K562 (cell line): ENCODE results near the gene BTN3A1. TPM values are rescaled to one million over a fixed set of nuclear protein-coding genes. Genes with fewer than 3 reads are reported as not detected.
A peak's percentile ranks its signal among the peaks of the same experiment; 100 is the strongest.

Experiments
- E2F4 ChIP-seq: sonication (generic); formaldehyde crosslinking; IDR thresholded peaks from 2 replicates; pipeline ENCODE4 v1.8.0; 2022; ENCODE audit warnings: mild to moderate bottlenecking, low read depth, missing genetic modification reagents
- ELK1 ChIP-seq: sonication (generic); formaldehyde crosslinking; IDR thresholded peaks from 2 replicates; pipeline ENCODE4 v1.8.1; 2022; ENCODE audit warnings: missing genetic modification reagents
- ETV1 ChIP-seq: fragments of 450-650 bp; conservative IDR thresholded peaks from 2 replicates; pipeline ENCODE4 v1.6.1; 2016; ENCODE audit warnings: missing genetic modification characterization, control low read depth, low read depth, missing compliant biosample characterization
- IRF2 ChIP-seq: sonication (generic); formaldehyde crosslinking; IDR thresholded peaks from 2 replicates; pipeline ENCODE4 v1.8.1; 2022; ENCODE audit warnings: mild to moderate bottlenecking, missing genetic modification reagents
- KDM2B ChIP-seq: fragments of 250-450 bp; sonication (Bioruptor Pico); IDR thresholded peaks from 2 replicates; pipeline ENCODE4 v1.8.0; 2021; ENCODE audit warnings: mild to moderate bottlenecking, moderate library complexity
- PRDM10 ChIP-seq: fragments of 450-650 bp; IDR thresholded peaks from 2 replicates; pipeline ENCODE4 v1.6.1; 2018; ENCODE audit not compliant: partially characterized antibody
- PTRF ChIP-seq: fragments of 450-650 bp; IDR thresholded peaks from 2 replicates; pipeline ENCODE4 v1.6.1; 2016; ENCODE audit warnings: mild to moderate bottlenecking, missing genetic modification characterization, missing compliant biosample characterization
- PURB ChIP-seq: sonication (generic); formaldehyde crosslinking; IDR thresholded peaks from 2 replicates; pipeline ENCODE4 v1.9.0; 2021; ENCODE audit warnings: low read depth, mild to moderate bottlenecking, missing genetic modification reagents
- RCOR1 ChIP-seq, 2 experiments: IDR thresholded peaks; 2 replicates each; pipeline ENCODE4 v1.6.1; 2012; ENCODE audit warnings: low read depth in 2 of 2, low read length in 2 of 2, borderline replicate concordance in 1 of 2, improper control_type of control experiment in 1 of 2
- SRF ChIP-seq, 2 experiments: fragments of 250-450, 450-650 bp in 1 of 2; sonication (Bioruptor Pico) in 1 of 2; sonication (generic) in 1 of 2; formaldehyde crosslinking; IDR thresholded peaks; 2 replicates each; pipeline versions ENCODE4 v1.5.0 to v1.5.1; 2020 to 2022; ENCODE audit warnings: mild to moderate bottlenecking in 1 of 2, missing genetic modification reagents in 1 of 2
- STAT5A ChIP-seq: IDR thresholded peaks from 2 replicates; pipeline ENCODE4 v1.6.1; 2012; ENCODE audit warnings: low read length, inconsistent platforms, borderline replicate concordance
- XRCC5 ChIP-seq: fragments of 200-400 bp; formaldehyde crosslinking; IDR thresholded peaks from 2 replicates; pipeline ENCODE4 v1.6.1; 2017; ENCODE audit warnings: low read depth, mild to moderate bottlenecking, low read length
- ZNF133 ChIP-seq: fragments of 250-450 bp; sonication (Bioruptor Pico); IDR thresholded peaks from 2 replicates; pipeline ENCODE4 v1.4.0; 2020; ENCODE audit warnings: mild to moderate bottlenecking
- ZNF766 ChIP-seq: fragments of 200-800 bp; sonication (Bioruptor generic); conservative IDR thresholded peaks from 2 replicates; pipeline ENCODE4 v1.6.1; 2016; ENCODE audit warnings: missing genetic modification characterization, missing compliant biosample characterization
- polyA plus RNA-seq, 8 experiments: library from polyadenylated mRNA; depleted of rRNA in 4 of 8; stranded (reverse) in 5 of 8; unstranded in 3 of 8; fragments of >200 nt; fragmentation: Nextera tagmentation in 2 of 8; fragmentation: Illumina TruSeq in 1 of 8; extraction: Ambion mirVana in 2 of 8; extraction: Trizol in 1 of 8; gene quantifications; 2 replicates each; pipeline versions ENCODE4 v1.2.1 to v1.2.3, GENCODE V29; 2011 to 2014; ENCODE audit warnings: inconsistent platforms in 1 of 8, missing spikeins in 1 of 8
- total RNA-seq, 7 experiments: library from RNA; depleted of rRNA in 6 of 7; stranded (reverse); fragments of >200 nt in 6 of 7; fragmentation: Illumina TruSeq in 2 of 7; extraction: Trizol in 2 of 7; gene quantifications; 2 replicates each; pipeline versions ENCODE4 v1.2.1 to v1.2.3, GENCODE V29; 2011 to 2021; ENCODE audit warnings: low replicate concordance in 1 of 7
- TF ChIP-seq, protein P1 (sequence below): sonication (generic); formaldehyde crosslinking; IDR thresholded peaks from 2 replicates; pipeline ENCODE4 v1.8.0; 2022; ENCODE audit warnings: missing genetic modification reagents, mild to moderate bottlenecking, borderline replicate concordance

Gene BTN3A1
- total and polyA plus RNA-seq, 9 of the 15 experiments (the other 6 are each of a cell fraction or from before 2014, with no cell fraction given) = 0.84 to 8.5 (median 3.9) TPM

DNA sequence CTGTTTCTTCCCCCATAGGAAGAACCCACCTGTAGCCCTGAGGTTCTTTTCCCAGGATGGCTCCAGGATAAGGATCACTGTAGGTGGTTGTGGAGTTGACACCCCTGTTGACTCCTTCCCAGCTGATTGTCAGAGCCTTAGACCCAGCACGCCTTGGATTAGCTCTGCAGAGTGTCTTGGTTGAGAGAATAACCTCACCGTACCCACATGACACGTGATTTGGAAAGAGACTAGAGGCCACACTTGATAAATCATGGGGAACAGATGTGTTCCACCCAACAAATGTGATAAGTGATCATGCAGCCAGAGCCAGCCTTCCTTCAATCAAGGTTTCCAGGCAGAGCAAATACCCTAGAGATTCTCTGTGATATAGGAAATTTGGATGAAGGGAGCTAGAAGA lies 12.2 kb downstream of the BTN3A1 start (continued):
- TF ChIP-seq SRF (CRISPR knock-in tag; IDR thresholded peaks at IDR 0.05) (no peak), IRF2 (CRISPR knock-in tag) (no peak), KDM2B (no peak), XRCC5 (no peak), PURB (CRISPR knock-in tag) (no peak), ZNF766 (0 out of 2 replicates have a peak, but pooled peaks have one; percentile 50), E2F4 (CRISPR knock-in tag) (no peak), ZNF133 (CRISPR knock-in tag) (no peak), PTRF (tag) (no peak), ETV1 (tag) (no peak), STAT5A (no peak), RCOR1 (IDR thresholded peaks at IDR 0.05; ENCODE audit: borderline replicate concordance in 1 of 2, low read depth in 2 of 2, low read length in 2 of 2) (peak in 1 of 2 experiments; percentile 36; a peak in 1 of 4 replicates), PRDM10 (no peak), ELK1 (no peak)
- TF ChIP-seq, protein P1, sequence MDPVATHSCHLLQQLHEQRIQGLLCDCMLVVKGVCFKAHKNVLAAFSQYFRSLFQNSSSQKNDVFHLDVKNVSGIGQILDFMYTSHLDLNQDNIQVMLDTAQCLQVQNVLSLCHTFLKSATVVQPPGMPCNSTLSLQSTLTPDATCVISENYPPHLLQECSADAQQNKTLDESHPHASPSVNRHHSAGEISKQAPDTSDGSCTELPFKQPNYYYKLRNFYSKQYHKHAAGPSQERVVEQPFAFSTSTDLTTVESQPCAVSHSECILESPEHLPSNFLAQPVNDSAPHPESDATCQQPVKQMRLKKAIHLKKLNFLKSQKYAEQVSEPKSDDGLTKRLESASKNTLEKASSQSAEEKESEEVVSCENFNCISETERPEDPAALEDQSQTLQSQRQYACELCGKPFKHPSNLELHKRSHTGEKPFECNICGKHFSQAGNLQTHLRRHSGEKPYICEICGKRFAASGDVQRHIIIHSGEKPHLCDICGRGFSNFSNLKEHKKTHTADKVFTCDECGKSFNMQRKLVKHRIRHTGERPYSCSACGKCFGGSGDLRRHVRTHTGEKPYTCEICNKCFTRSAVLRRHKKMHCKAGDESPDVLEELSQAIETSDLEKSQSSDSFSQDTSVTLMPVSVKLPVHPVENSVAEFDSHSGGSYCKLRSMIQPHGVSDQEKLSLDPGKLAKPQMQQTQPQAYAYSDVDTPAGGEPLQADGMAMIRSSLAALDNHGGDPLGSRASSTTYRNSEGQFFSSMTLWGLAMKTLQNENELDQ = no peak
